Fibroblast of the aortic adventitia (primary cell): ENCODE results near the gene FOXM1. TPM values are rescaled to one million over a fixed set of nuclear protein-coding genes. Genes with fewer than 3 reads are reported as not detected.

Experiments used
- DNase-seq: peaks from one replicate; pipeline ENCODE4 v3.0.0-alpha.2; 2010; ENCODE audit warnings: low read depth
- H3K4me3 ChIP-seq: 2 replicates; pipeline ENCODE4 v1.5.1; 2011; ENCODE audit warnings: low read depth, mild to moderate bottlenecking, control low read depth, low read length, moderate library complexity
- CTCF ChIP-seq: IDR thresholded peaks from 2 replicates; pipeline ENCODE4 v1.5.1; 2011; ENCODE audit warnings: mild to moderate bottlenecking, low read length, control low read depth, inconsistent platforms; ENCODE audit not compliant: insufficient read depth
- total RNA-seq: library from RNA; depleted of rRNA; stranded (reverse); fragments of >200 nt; gene quantifications from 2 replicates; pipeline ENCODE4 v1.2.3, GENCODE V29; 2012; ENCODE audit warnings: low replicate concordance

Gene FOXM1
- total RNA-seq, 1 donor, result 19.3 TPM

GRCh38 chr12:2832550-2833127 is 44.3 kb downstream of the FOXM1 start:
- no peak overlapping the region for H3K4me3 ChIP-seq
- no peak for DNase-seq
- TF ChIP-seq CTCF, result no peak

GRCh38 chr12:2829275-2829674 is 47.7 kb downstream of the FOXM1 start:
- no peak overlapping the region for H3K4me3 ChIP-seq
- no peak for DNase-seq
- no peak for TF ChIP-seq CTCF

GRCh38 chr12:2826721-2827515 is 50.1 kb downstream of the FOXM1 start:
- no peak for TF ChIP-seq CTCF
- no peak for DNase-seq
- H3K4me3 ChIP-seq, result no peak overlapping the region

- H3K4me3 ChIP-seq, result no peak overlapping the region
- DNase-seq, result no peak
- TF ChIP-seq CTCF, result no peak
Measured at GRCh38 chr12:2826036-2826435, 50.9 kb downstream of the FOXM1 start.

- no peak overlapping the region for H3K4me3 ChIP-seq
- DNase-seq, result no peak
- TF ChIP-seq CTCF, result no peak
Measured at GRCh38 chr12:2825132-2825531, 51.8 kb downstream of the FOXM1 start.

- no peak for DNase-seq
- no peak overlapping the region for H3K4me3 ChIP-seq
- TF ChIP-seq CTCF, result no peak
Measured at GRCh38 chr12:2824541-2824940, 52.4 kb downstream of the FOXM1 start.
